Measurements from ENCODE around the gene TSPAN11. TPM values are rescaled to one million over a fixed set of nuclear protein-coding genes. Genes with fewer than 3 reads are reported as not detected.

The TSPAN11 gene
- total and polyA plus RNA-seq, 2 donors (not counting 1 experiment from before 2014, with no cell fraction given), result not detected

DNA sequence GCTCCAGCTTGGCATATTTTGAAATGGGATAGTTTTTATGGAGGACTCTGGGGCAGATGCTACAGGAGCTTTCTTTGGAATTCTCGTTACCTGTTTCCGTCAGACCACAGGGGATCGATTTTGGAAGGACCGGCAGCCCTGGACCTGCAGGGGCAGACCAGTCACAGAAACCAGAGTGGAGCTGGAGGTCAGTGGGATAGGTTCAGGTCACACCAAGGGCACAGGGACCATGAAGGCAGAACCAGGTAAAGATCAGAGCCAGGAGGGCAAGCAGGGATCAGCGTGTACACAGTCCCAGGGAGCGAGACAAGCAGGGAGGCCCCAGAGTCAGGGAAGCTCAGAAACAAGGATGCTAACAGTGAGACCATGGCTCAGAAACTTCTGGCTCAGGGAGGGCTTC is 45.5 kb downstream of the TSPAN11 start:
- no peaks in the 10 kb centered on the region for H3K4me1 ChIP-seq (ENCODE audit: control insufficient read depth in 2 of 2, insufficient read depth in 2 of 2, low read length in 2 of 2)
- 86% methylated on average over 6 of the region's 6 CpGs for whole genome bisulfite sequencing (ENCODE audit: insufficient coverage)
- TF ChIP-seq, protein P1, sequence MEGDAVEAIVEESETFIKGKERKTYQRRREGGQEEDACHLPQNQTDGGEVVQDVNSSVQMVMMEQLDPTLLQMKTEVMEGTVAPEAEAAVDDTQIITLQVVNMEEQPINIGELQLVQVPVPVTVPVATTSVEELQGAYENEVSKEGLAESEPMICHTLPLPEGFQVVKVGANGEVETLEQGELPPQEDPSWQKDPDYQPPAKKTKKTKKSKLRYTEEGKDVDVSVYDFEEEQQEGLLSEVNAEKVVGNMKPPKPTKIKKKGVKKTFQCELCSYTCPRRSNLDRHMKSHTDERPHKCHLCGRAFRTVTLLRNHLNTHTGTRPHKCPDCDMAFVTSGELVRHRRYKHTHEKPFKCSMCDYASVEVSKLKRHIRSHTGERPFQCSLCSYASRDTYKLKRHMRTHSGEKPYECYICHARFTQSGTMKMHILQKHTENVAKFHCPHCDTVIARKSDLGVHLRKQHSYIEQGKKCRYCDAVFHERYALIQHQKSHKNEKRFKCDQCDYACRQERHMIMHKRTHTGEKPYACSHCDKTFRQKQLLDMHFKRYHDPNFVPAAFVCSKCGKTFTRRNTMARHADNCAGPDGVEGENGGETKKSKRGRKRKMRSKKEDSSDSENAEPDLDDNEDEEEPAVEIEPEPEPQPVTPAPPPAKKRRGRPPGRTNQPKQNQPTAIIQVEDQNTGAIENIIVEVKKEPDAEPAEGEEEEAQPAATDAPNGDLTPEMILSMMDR (IDR thresholded peaks at IDR 0.05), result no peak
- H3K9me3 ChIP-seq (ENCODE audit: control extremely low read depth in 1 of 3, control insufficient read depth in 2 of 3, insufficient read depth in 1 of 3, low read length in 2 of 3), result no peaks in the 10 kb centered on the region
- no peaks in the 10 kb centered on the region for H3K27me3 Mint-ChIP-seq
- ChIA-PET POLR2A (no interaction called here), CTCF (no interaction called here)
- H3K4me3 ChIP-seq (ENCODE audit: control extremely low read depth in 1 of 5, extremely low read depth in 1 of 5, insufficient read depth in 1 of 5, low read depth in 2 of 5, low read length in 4 of 5), result no peak overlapping the region
- no peak overlapping the region for H3K9ac ChIP-seq (ENCODE audit: low read length)
- no peaks in the 10 kb centered on the region for H3K9me3 Mint-ChIP-seq (ENCODE audit: insufficient read depth)
- no peak overlapping the region for H3K4me2 ChIP-seq (replicated peaks; ENCODE audit: low read depth, low read length, poor library complexity, severe bottlenecking)
- H2AFZ ChIP-seq (ENCODE audit: insufficient read depth, low read depth, low read length, poor library complexity, severe bottlenecking), result no peak overlapping the region
- no peaks in the 10 kb centered on the region for H4K20me1 ChIP-seq (ENCODE audit: control insufficient read depth, insufficient read depth, low read length, poor library complexity, severe bottlenecking)
- no peak for DNase-seq
- H3K79me2 ChIP-seq (ENCODE audit: control insufficient read depth, insufficient read depth, low read length), result no peaks in the 10 kb centered on the region
- H3K36me3 ChIP-seq (replicated peaks in 1 of 2; ENCODE audit: control extremely low read depth in 1 of 2, control insufficient read depth in 1 of 2, extremely low read depth in 1 of 2, insufficient read depth in 2 of 2, low read length in 1 of 2), result no peaks in the 10 kb centered on the region
- no peaks in the 10 kb centered on the region for H3K4me1 Mint-ChIP-seq
- no peaks in the 10 kb centered on the region for H3K27me3 ChIP-seq (replicated peaks in 1 of 4; ENCODE audit: control extremely low read depth in 1 of 4, control insufficient read depth in 3 of 4, insufficient read depth in 4 of 4, low read length in 3 of 4)
- intact Hi-C loops (cut with micrococcal nuclease), result no loop called here
- no peak overlapping the region for H3K27ac ChIP-seq (ENCODE audit: low read length in 2 of 2)
- no peak overlapping the region for H3K27ac Mint-ChIP-seq
- ATAC-seq (ENCODE audit: low read depth), result no peak
- no peak overlapping the region for H3K4me3 Mint-ChIP-seq

DNA sequence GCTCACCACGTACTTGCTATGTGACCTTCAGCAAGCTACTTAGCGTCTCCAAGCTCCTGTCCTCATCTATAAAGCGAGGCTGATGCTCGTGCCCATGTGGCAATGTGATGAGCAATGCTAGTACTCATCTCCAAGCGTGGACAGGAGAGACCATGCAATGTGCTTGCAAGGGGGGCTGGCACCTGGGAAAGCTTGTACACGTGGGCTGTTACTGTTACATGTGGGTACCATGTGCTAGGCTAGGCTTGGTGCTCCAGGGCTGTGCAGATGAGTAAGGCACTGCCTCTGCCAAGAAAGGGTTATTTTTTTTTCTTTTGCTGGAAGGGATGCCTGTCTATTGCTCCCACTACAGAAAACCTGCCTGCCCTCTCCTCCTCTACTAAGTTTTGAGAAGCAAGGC is 46.6 kb downstream of the TSPAN11 start:
- no peak overlapping the region for H3K4me3 ChIP-seq (ENCODE audit: control extremely low read depth in 1 of 5, extremely low read depth in 1 of 5, insufficient read depth in 1 of 5, low read depth in 2 of 5, low read length in 4 of 5)
- ChIA-PET CTCF (no interaction called here), POLR2A (no interaction called here)
- H3K4me1 Mint-ChIP-seq, result no peaks in the 10 kb centered on the region
- no peak overlapping the region for H3K4me2 ChIP-seq (replicated peaks; ENCODE audit: low read depth, low read length, poor library complexity, severe bottlenecking)
- H3K4me3 Mint-ChIP-seq, result no peak overlapping the region
- TF ChIP-seq EZH2 (IDR thresholded peaks at IDR 0.05; ENCODE audit: borderline replicate concordance, insufficient read depth, low read depth, low read length, poor library complexity, severe bottlenecking), result no peak
- TF ChIP-seq, protein P1 (IDR thresholded peaks at IDR 0.05), result no peak
- H3K4me1 ChIP-seq (ENCODE audit: control insufficient read depth in 2 of 2, insufficient read depth in 2 of 2, low read length in 2 of 2), result no peaks in the 10 kb centered on the region
- H3K9me3 ChIP-seq (ENCODE audit: control extremely low read depth in 1 of 3, control insufficient read depth in 2 of 3, insufficient read depth in 1 of 3, low read length in 2 of 3), result no peaks in the 10 kb centered on the region
- H3K27ac Mint-ChIP-seq, result no peak overlapping the region
- ATAC-seq (ENCODE audit: low read depth) (no peak), DNase-seq (no peak)
- no peak overlapping the region for H3K27ac ChIP-seq (ENCODE audit: low read length in 2 of 2)
- no peaks in the 10 kb centered on the region for H3K27me3 Mint-ChIP-seq
- no peak overlapping the region for H3K9ac ChIP-seq (ENCODE audit: low read length)
- no peaks in the 10 kb centered on the region for H3K9me3 Mint-ChIP-seq (ENCODE audit: insufficient read depth)
- intact Hi-C loops (cut with micrococcal nuclease), result no loop called here
- no peaks in the 10 kb centered on the region for H3K27me3 ChIP-seq (replicated peaks in 1 of 4; ENCODE audit: control extremely low read depth in 1 of 4, control insufficient read depth in 3 of 4, insufficient read depth in 4 of 4, low read length in 3 of 4)
- H2AFZ ChIP-seq (ENCODE audit: insufficient read depth, low read depth, low read length, poor library complexity, severe bottlenecking), result no peak overlapping the region
- no peaks in the 10 kb centered on the region for H3K79me2 ChIP-seq (ENCODE audit: control insufficient read depth, insufficient read depth, low read length)
- H4K20me1 ChIP-seq (ENCODE audit: control insufficient read depth, insufficient read depth, low read length, poor library complexity, severe bottlenecking), result no peaks in the 10 kb centered on the region
- 83% methylated on average over 6 of the region's 6 CpGs for WGBS (ENCODE audit: insufficient coverage)
- H3K36me3 ChIP-seq (replicated peaks in 1 of 2; ENCODE audit: control extremely low read depth in 1 of 2, control insufficient read depth in 1 of 2, extremely low read depth in 1 of 2, insufficient read depth in 2 of 2, low read length in 1 of 2), result no peaks in the 10 kb centered on the region
